ENCODE results near the gene CCR8.

DNA sequence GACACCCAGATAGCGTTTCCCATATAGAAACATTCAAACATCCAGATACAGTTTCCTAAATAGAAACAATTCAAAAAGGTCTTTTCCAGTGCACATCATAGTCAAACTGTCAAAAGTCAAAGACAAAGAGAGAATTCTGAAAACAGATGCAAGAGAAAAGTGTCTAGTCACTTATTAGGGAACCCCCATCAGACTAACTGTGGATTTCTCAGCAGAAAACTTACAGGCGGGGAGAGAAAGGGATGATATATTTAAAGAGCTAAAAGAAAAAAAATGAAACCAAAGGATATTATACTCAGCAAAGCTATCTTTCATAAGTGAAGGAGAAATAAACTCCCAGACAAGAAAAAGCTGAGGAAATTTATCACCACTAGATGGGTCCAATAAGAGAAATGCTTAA is 27.3 kb upstream of the CCR8 start:
- TF ChIP-seq, protein P1, sequence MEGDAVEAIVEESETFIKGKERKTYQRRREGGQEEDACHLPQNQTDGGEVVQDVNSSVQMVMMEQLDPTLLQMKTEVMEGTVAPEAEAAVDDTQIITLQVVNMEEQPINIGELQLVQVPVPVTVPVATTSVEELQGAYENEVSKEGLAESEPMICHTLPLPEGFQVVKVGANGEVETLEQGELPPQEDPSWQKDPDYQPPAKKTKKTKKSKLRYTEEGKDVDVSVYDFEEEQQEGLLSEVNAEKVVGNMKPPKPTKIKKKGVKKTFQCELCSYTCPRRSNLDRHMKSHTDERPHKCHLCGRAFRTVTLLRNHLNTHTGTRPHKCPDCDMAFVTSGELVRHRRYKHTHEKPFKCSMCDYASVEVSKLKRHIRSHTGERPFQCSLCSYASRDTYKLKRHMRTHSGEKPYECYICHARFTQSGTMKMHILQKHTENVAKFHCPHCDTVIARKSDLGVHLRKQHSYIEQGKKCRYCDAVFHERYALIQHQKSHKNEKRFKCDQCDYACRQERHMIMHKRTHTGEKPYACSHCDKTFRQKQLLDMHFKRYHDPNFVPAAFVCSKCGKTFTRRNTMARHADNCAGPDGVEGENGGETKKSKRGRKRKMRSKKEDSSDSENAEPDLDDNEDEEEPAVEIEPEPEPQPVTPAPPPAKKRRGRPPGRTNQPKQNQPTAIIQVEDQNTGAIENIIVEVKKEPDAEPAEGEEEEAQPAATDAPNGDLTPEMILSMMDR (IDR thresholded peaks at IDR 0.05), result no peak
- TF ChIP-seq ZFX (IDR thresholded peaks at IDR 0.05; ENCODE audit: borderline replicate concordance), result no peak

Measured in 22Rv1 (cell line).